Measurements from ENCODE around the gene PLIN4.
A peak's percentile ranks its signal among the peaks of the same experiment; 100 is the strongest.

Gene PLIN4

GRCh38 chr19:4454747-4455718 is 63.3 kb downstream of the PLIN4 start:
- peak; percentile 73 for DNase-seq

GRCh38 chr19:4453232-4454179 is 64.8 kb downstream of the PLIN4 start:
- no peak for DNase-seq

DNA sequence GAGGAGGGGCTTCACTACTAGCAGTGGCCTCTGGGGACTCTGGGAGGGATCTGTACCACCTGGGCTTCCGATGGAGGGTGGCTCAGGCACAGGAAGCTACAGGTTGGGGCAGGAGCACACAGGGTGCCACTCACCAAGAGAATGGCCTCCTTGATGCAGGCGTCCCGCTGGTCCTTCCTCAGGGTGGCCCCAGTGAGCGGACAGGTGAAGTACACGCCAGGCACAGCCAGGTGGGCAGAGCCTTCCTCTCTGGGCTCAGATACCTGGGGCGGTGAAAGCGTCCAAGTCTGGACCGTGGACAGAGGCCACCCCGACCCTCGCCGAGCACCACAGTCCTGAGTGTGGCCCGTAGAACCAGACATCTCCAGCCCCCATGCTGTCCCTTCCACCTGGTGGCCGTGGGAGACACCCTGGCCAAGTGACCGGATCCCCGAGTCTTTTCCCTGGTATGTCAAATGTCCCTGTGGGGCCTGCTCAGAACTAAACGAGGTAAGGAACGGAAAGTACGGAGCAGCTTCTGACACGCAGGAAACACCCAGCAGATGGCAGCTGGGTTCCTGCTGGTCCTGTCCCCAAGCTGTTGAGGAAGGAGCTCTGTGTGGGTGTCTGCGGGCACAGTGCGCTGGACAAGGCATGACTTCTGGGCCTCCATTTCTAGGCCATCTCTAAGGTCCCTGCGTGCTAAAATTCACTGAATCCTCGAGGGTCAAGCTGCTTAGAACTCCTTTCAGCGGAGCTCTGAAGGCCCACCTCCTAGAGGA is 65.9 kb downstream of the PLIN4 start:
- DNase-seq = peak; percentile 17

All from left hindlimb (tissue), 1 donor.